ENCODE results near the gene SYNPO2.

Gene SYNPO2

GRCh38 chr4:118894034-118894433 is 5.4 kb downstream of the SYNPO2 start:
- ATAC-seq (replicated peaks) (no peak), DNase-seq (no peak)
- Mint-ChIP-seq H3K4me1 (ENCODE audit: low read depth in 2 of 2) (peaks cover 2 to 3% of the 10 kb centered on the region in 2 donors), H3K27me3 (peaks cover 32 to 39% of the 10 kb centered on the region in 2 donors), H3K27ac (no peak overlapping the region), H3K9me3 (no peaks in the 10 kb centered on the region), H3K4me3 (no peak overlapping the region), H3K36me3 (ENCODE audit: insufficient read depth) (peaks cover 3% of the 10 kb centered on the region)

- Mint-ChIP-seq H3K27ac (no peak overlapping the region), H3K4me3 (no peak overlapping the region), H3K36me3 (ENCODE audit: insufficient read depth) (no peaks in the 10 kb centered on the region), H3K9me3 (no peaks in the 10 kb centered on the region), H3K4me1 (ENCODE audit: low read depth in 2 of 2) (no peaks in the 10 kb centered on the region), H3K27me3 (peaks cover 18 to 24% of the 10 kb centered on the region in 2 donors)
- DNase-seq (no peak), ATAC-seq (replicated peaks) (no peak)
These were observed 9.6 kb downstream of the SYNPO2 start for GRCh38 chr4:118898221-118898620.

- H3K4me3 Mint-ChIP-seq, result no peak overlapping the region
- ATAC-seq (replicated peaks) (no peak), DNase-seq (no peak)
- no peaks in the 10 kb centered on the region for H3K9me3 Mint-ChIP-seq
- H3K27me3 Mint-ChIP-seq, result peaks cover 18 to 24% of the 10 kb centered on the region in 2 donors
- no peaks in the 10 kb centered on the region for H3K4me1 Mint-ChIP-seq (ENCODE audit: low read depth in 2 of 2)
- H3K36me3 Mint-ChIP-seq (ENCODE audit: insufficient read depth), result no peaks in the 10 kb centered on the region
- no peak overlapping the region for H3K27ac Mint-ChIP-seq
These were observed 10.1 kb downstream of the SYNPO2 start for GRCh38 chr4:118898684-118899138.

- peaks cover 26 to 39% of the 10 kb centered on the region in 2 donors for H3K27me3 Mint-ChIP-seq
- H3K4me1 Mint-ChIP-seq (ENCODE audit: low read depth in 2 of 2), result no peaks in the 10 kb centered on the region
- H3K36me3 Mint-ChIP-seq (ENCODE audit: insufficient read depth), result no peaks in the 10 kb centered on the region
- no peaks in the 10 kb centered on the region for H3K9me3 Mint-ChIP-seq
- H3K27ac Mint-ChIP-seq, result no peak overlapping the region
- DNase-seq, result no peak
- no peak overlapping the region for H3K4me3 Mint-ChIP-seq
- no peak for ATAC-seq (replicated peaks)
These were observed 15.8 kb downstream of the SYNPO2 start for GRCh38 chr4:118904418-118904817.

GRCh38 chr4:118904935-118905334 is 16.3 kb downstream of the SYNPO2 start:
- no peak for ATAC-seq (replicated peaks)
- Mint-ChIP-seq H3K36me3 (ENCODE audit: insufficient read depth) (no peaks in the 10 kb centered on the region), H3K4me1 (ENCODE audit: low read depth in 2 of 2) (no peaks in the 10 kb centered on the region), H3K4me3 (no peak overlapping the region), H3K9me3 (no peaks in the 10 kb centered on the region), H3K27me3 (peaks cover 29 to 41% of the 10 kb centered on the region in 2 donors), H3K27ac (no peak overlapping the region)
- no peak for DNase-seq

GRCh38 chr4:118905566-118905965 is 16.9 kb downstream of the SYNPO2 start:
- DNase-seq (no peak), ATAC-seq (replicated peaks) (no peak)
- Mint-ChIP-seq H3K4me3 (no peak overlapping the region), H3K36me3 (ENCODE audit: insufficient read depth) (no peaks in the 10 kb centered on the region), H3K27me3 (peaks cover 33 to 41% of the 10 kb centered on the region in 2 donors), H3K4me1 (ENCODE audit: low read depth in 2 of 2) (no peaks in the 10 kb centered on the region), H3K27ac (no peak overlapping the region), H3K9me3 (no peaks in the 10 kb centered on the region)

- Mint-ChIP-seq H3K9me3 (no peaks in the 10 kb centered on the region), H3K27ac (no peak overlapping the region), H3K27me3 (peaks cover 37 to 51% of the 10 kb centered on the region in 2 donors), H3K36me3 (ENCODE audit: insufficient read depth) (no peaks in the 10 kb centered on the region), H3K4me1 (ENCODE audit: low read depth in 2 of 2) (no peaks in the 10 kb centered on the region), H3K4me3 (no peak overlapping the region)
- DNase-seq (no peak), ATAC-seq (replicated peaks) (no peak)
These were observed 20.7 kb downstream of the SYNPO2 start for GRCh38 chr4:118909173-118909956.

- ATAC-seq (replicated peaks), result no peak
- Mint-ChIP-seq H3K4me3 (no peak overlapping the region), H3K9me3 (no peaks in the 10 kb centered on the region), H3K27ac (no peak overlapping the region), H3K27me3 (peaks cover 37 to 52% of the 10 kb centered on the region in 2 donors), H3K36me3 (ENCODE audit: insufficient read depth) (no peaks in the 10 kb centered on the region), H3K4me1 (ENCODE audit: low read depth in 2 of 2) (no peaks in the 10 kb centered on the region)
- DNase-seq, result no peak
These were observed 21.6 kb downstream of the SYNPO2 start for GRCh38 chr4:118910221-118910620.

- Mint-ChIP-seq H3K4me1 (ENCODE audit: low read depth in 2 of 2) (no peaks in the 10 kb centered on the region), H3K4me3 (no peak overlapping the region), H3K27ac (no peak overlapping the region), H3K36me3 (ENCODE audit: insufficient read depth) (no peaks in the 10 kb centered on the region), H3K27me3 (peaks cover 30 to 46% of the 10 kb centered on the region in 2 donors), H3K9me3 (no peaks in the 10 kb centered on the region)
- DNase-seq (no peak), ATAC-seq (replicated peaks) (no peak)
These were observed 22.6 kb downstream of the SYNPO2 start for GRCh38 chr4:118911238-118911703.

GRCh38 chr4:118915468-118915867 is 26.8 kb downstream of the SYNPO2 start:
- no peak overlapping the region for H3K27ac Mint-ChIP-seq
- no peaks in the 10 kb centered on the region for H3K36me3 Mint-ChIP-seq (ENCODE audit: insufficient read depth)
- no peak for DNase-seq
- H3K4me1 Mint-ChIP-seq (ENCODE audit: low read depth in 2 of 2), result no peaks in the 10 kb centered on the region
- no peak for ATAC-seq (replicated peaks)
- H3K9me3 Mint-ChIP-seq, result no peaks in the 10 kb centered on the region
- H3K27me3 Mint-ChIP-seq, result peaks cover 19 to 37% of the 10 kb centered on the region in 2 donors
- H3K4me3 Mint-ChIP-seq, result no peak overlapping the region

GRCh38 chr4:118916691-118917289 is 28.1 kb downstream of the SYNPO2 start:
- no peak for DNase-seq

GRCh38 chr4:118917582-118917981 is 28.9 kb downstream of the SYNPO2 start:
- ATAC-seq (replicated peaks), result no peak
- Mint-ChIP-seq H3K4me1 (ENCODE audit: low read depth in 2 of 2) (no peaks in the 10 kb centered on the region), H3K36me3 (ENCODE audit: insufficient read depth) (no peaks in the 10 kb centered on the region)

More at GRCh38 chr4:118916691-118917289, 28.1 kb downstream of the SYNPO2 start:
- Mint-ChIP-seq H3K27me3 (peaks cover 16 to 39% of the 10 kb centered on the region in 2 donors), H3K9me3 (no peaks in the 10 kb centered on the region), H3K27ac (no peak overlapping the region), H3K4me1 (ENCODE audit: low read depth in 2 of 2) (no peaks in the 10 kb centered on the region), H3K36me3 (ENCODE audit: insufficient read depth) (no peaks in the 10 kb centered on the region), H3K4me3 (no peak overlapping the region)
- no peak for ATAC-seq (replicated peaks)

GRCh38 chr4:118918388-118918787 is 29.7 kb downstream of the SYNPO2 start:
- Mint-ChIP-seq H3K9me3 (no peaks in the 10 kb centered on the region), H3K4me1 (ENCODE audit: low read depth in 2 of 2) (no peaks in the 10 kb centered on the region), H3K4me3 (no peak overlapping the region), H3K27ac (no peak overlapping the region), H3K27me3 (peaks cover 16 to 37% of the 10 kb centered on the region in 2 donors), H3K36me3 (ENCODE audit: insufficient read depth) (no peaks in the 10 kb centered on the region)
- no peak for DNase-seq
- ATAC-seq (replicated peaks), result no peak

More at GRCh38 chr4:118917582-118917981, 28.9 kb downstream of the SYNPO2 start:
- Mint-ChIP-seq H3K27me3 (peaks cover 16 to 41% of the 10 kb centered on the region in 2 donors), H3K27ac (no peak overlapping the region), H3K9me3 (no peaks in the 10 kb centered on the region), H3K4me3 (no peak overlapping the region)
- DNase-seq, result no peak

GRCh38 chr4:118920247-118920646 is 31.6 kb downstream of the SYNPO2 start:
- no peak for ATAC-seq (replicated peaks)
- Mint-ChIP-seq H3K36me3 (ENCODE audit: insufficient read depth) (no peaks in the 10 kb centered on the region), H3K9me3 (no peaks in the 10 kb centered on the region), H3K27ac (no peak overlapping the region), H3K27me3 (peaks cover 16 to 27% of the 10 kb centered on the region in 2 donors), H3K4me1 (ENCODE audit: low read depth in 2 of 2) (no peaks in the 10 kb centered on the region), H3K4me3 (no peak overlapping the region)
- DNase-seq, result no peak
